ENCODE measurements around the gene EFCC1.

EFCC1 gene

DNA sequence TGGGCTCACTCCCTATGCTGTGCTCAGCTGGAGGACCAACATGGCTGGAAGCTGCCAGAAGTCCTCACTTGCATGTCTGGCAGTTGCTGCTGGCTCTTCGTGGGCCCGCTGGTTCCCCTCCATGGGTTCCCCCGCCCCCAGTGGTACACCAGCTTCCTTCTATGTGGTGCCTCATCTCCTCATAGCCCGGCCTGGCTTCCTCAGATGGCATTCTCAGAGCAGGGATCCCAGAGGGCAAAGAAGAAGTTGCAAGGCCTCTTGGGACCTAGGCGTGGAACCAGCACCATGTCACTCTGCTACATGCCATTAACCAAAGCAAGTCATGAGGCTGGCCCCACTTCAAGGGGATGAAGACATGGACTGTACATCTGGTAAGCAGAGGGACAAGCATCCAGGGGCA, 4.4 kb upstream of the EFCC1 start:
- TF ChIP-seq EZH2phosphoT487 (conservative IDR thresholded peaks at IDR 0.05; ENCODE audit: low read length) = no peak
- TF ChIP-seq, protein P1, sequence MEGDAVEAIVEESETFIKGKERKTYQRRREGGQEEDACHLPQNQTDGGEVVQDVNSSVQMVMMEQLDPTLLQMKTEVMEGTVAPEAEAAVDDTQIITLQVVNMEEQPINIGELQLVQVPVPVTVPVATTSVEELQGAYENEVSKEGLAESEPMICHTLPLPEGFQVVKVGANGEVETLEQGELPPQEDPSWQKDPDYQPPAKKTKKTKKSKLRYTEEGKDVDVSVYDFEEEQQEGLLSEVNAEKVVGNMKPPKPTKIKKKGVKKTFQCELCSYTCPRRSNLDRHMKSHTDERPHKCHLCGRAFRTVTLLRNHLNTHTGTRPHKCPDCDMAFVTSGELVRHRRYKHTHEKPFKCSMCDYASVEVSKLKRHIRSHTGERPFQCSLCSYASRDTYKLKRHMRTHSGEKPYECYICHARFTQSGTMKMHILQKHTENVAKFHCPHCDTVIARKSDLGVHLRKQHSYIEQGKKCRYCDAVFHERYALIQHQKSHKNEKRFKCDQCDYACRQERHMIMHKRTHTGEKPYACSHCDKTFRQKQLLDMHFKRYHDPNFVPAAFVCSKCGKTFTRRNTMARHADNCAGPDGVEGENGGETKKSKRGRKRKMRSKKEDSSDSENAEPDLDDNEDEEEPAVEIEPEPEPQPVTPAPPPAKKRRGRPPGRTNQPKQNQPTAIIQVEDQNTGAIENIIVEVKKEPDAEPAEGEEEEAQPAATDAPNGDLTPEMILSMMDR (IDR thresholded peaks at IDR 0.05; ENCODE audit: insufficient read depth, low read length, poor library complexity, severe bottlenecking) = no peak
- no peak overlapping the region for H2AFZ ChIP-seq (ENCODE audit: low read depth, low read length, severe bottlenecking)
- H3K9me3 ChIP-seq (ENCODE audit: insufficient read depth, low read length) = no peaks in the 10 kb centered on the region
- H3K27me3 ChIP-seq (ENCODE audit: low read length) = no peaks in the 10 kb centered on the region
- no peaks in the 10 kb centered on the region for H3K79me2 ChIP-seq (ENCODE audit: insufficient read depth, low read length)
- no peaks in the 10 kb centered on the region for H3K36me3 ChIP-seq (ENCODE audit: low read length)
- H3K4me2 ChIP-seq (ENCODE audit: low read depth, low read length, poor library complexity, severe bottlenecking) = no peak overlapping the region
- no peaks in the 10 kb centered on the region for H4K20me1 ChIP-seq (ENCODE audit: low read depth, low read length)
- H3F3A ChIP-seq (ENCODE audit: insufficient read depth) = no peaks in the 10 kb centered on the region
- H3K9ac ChIP-seq (ENCODE audit: low read length) = no peak overlapping the region
- H3K4me3 ChIP-seq (ENCODE audit: insufficient read depth, low read length, poor library complexity, severe bottlenecking) = no peak overlapping the region
- no peak overlapping the region for H3K27ac ChIP-seq (ENCODE audit: low read depth, low read length)
- no peaks in the 10 kb centered on the region for H3K9me2 ChIP-seq (replicated peaks; ENCODE audit: insufficient read depth, low read length)

DNA sequence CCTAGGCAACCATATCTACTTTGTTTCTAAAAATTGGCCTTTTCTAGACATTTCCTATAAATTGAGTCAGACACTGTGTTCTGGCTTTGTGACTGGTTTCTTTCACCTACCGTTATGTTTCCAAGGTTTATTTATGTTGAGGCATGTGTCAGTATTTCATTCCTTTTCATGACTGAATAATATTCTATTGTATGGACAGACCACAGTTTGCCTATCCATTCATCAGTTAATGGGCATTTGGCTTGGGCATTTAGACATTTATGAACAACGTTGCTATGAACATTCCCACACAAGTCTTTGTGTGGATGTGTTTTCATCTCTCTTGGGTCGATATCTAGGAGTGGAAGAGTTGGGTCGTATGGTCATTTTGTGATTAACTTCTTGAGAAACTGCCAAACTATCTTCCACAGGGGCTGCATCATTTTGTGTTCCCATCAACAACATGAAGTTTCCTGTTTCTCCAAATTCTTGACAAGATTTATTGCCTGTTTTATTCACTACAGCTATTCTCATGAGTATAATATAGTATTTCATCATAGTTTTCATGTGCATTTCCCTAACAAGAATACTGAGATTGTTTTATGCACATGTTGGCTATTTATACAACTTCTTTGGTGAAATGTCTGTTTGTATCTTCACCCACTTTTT, 3.5 kb upstream of the EFCC1 start:
- H3F3A ChIP-seq (ENCODE audit: insufficient read depth) = no peaks in the 10 kb centered on the region
- TF ChIP-seq, protein P1 (IDR thresholded peaks at IDR 0.05; ENCODE audit: insufficient read depth, low read length, poor library complexity, severe bottlenecking) = no peak
- no peak for TF ChIP-seq EZH2phosphoT487 (conservative IDR thresholded peaks at IDR 0.05; ENCODE audit: low read length)

DNA sequence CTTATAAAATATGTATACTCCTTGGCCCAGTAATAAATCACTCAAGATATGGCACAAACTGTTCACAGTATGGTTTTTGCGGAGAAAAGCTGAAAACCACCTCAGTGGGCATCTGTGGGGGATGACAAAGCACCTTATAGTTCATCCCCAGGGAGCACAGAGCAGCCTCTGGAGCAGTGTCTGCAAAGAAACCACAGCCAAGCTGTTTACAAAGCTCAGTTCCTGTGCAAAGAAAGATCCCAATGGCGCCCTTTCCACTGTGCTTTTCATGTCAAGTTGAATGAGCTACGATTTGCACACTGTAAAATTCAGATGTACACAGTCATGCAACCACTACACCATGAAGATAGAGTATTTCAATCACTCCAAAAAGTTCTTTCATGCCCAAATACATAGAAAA, 2.5 kb upstream of the EFCC1 start:
- no peaks in the 10 kb centered on the region for H3K9me2 ChIP-seq (replicated peaks; ENCODE audit: insufficient read depth, low read length)
- no peak overlapping the region for H3K4me3 ChIP-seq (ENCODE audit: insufficient read depth, low read length, poor library complexity, severe bottlenecking)
- H3K27ac ChIP-seq (ENCODE audit: low read depth, low read length) = no peak overlapping the region
- no peaks in the 10 kb centered on the region for H3K27me3 ChIP-seq (ENCODE audit: low read length)
- H3K4me2 ChIP-seq (ENCODE audit: low read depth, low read length, poor library complexity, severe bottlenecking) = no peak overlapping the region
- no peak overlapping the region for H3K9ac ChIP-seq (ENCODE audit: low read length)
- no peaks in the 10 kb centered on the region for H3K36me3 ChIP-seq (ENCODE audit: low read length)
- no peaks in the 10 kb centered on the region for H3F3A ChIP-seq (ENCODE audit: insufficient read depth)
- no peaks in the 10 kb centered on the region for H4K20me1 ChIP-seq (ENCODE audit: low read depth, low read length)
- no peaks in the 10 kb centered on the region for H3K79me2 ChIP-seq (ENCODE audit: insufficient read depth, low read length)
- no peak for TF ChIP-seq EZH2phosphoT487 (conservative IDR thresholded peaks at IDR 0.05; ENCODE audit: low read length)
- TF ChIP-seq, protein P1 (IDR thresholded peaks at IDR 0.05; ENCODE audit: insufficient read depth, low read length, poor library complexity, severe bottlenecking) = no peak
- H2AFZ ChIP-seq (ENCODE audit: low read depth, low read length, severe bottlenecking) = no peak overlapping the region
- no peaks in the 10 kb centered on the region for H3K9me3 ChIP-seq (ENCODE audit: insufficient read depth, low read length)

More for the DNA sequence above, 3.5 kb upstream of the EFCC1 start:
- H3K27me3 ChIP-seq (ENCODE audit: low read length) = no peaks in the 10 kb centered on the region
- H2AFZ ChIP-seq (ENCODE audit: low read depth, low read length, severe bottlenecking) = no peak overlapping the region
- H3K27ac ChIP-seq (ENCODE audit: low read depth, low read length) = no peak overlapping the region
- no peak overlapping the region for H3K4me3 ChIP-seq (ENCODE audit: insufficient read depth, low read length, poor library complexity, severe bottlenecking)
- no peaks in the 10 kb centered on the region for H3K9me3 ChIP-seq (ENCODE audit: insufficient read depth, low read length)
- H3K9ac ChIP-seq (ENCODE audit: low read length) = no peak overlapping the region
- H3K4me2 ChIP-seq (ENCODE audit: low read depth, low read length, poor library complexity, severe bottlenecking) = no peak overlapping the region
- H3K36me3 ChIP-seq (ENCODE audit: low read length) = no peaks in the 10 kb centered on the region
- no peaks in the 10 kb centered on the region for H3K9me2 ChIP-seq (replicated peaks; ENCODE audit: insufficient read depth, low read length)
- no peaks in the 10 kb centered on the region for H4K20me1 ChIP-seq (ENCODE audit: low read depth, low read length)
- H3K79me2 ChIP-seq (ENCODE audit: insufficient read depth, low read length) = no peaks in the 10 kb centered on the region
